Prostate gland (tissue), 2 donors: Measurements from ENCODE around the gene UCHL1. TPM values are rescaled to one million over a fixed set of nuclear protein-coding genes. Genes with fewer than 3 reads are reported as not detected.
A peak's percentile ranks its signal among the peaks of the same experiment; 100 is the strongest.
"Not testable (repeated sequence)": the region's sequence is repeated elsewhere in the genome, so short reads cannot be mapped to it uniquely, and the experiment has no call there.

Experiments
- DNase-seq: peaks from one replicate; pipeline ENCODE4 v3.0.0-alpha.2; 2019; ENCODE audit warnings: low spot score
- H3K27ac ChIP-seq, 2 donors: fragments of 200-600 bp; sonication (generic); 2 replicates each; pipeline ENCODE4 v1.5.1; 2017 to 2019
- H3K27me3 ChIP-seq: fragments of 200-600 bp; sonication (generic); replicated peaks from 2 replicates; pipeline ENCODE4 v1.5.1; 2019; ENCODE audit not compliant: insufficient read depth
- H3K36me3 ChIP-seq, 2 donors: fragments of 200-600 bp; sonication (generic); 1 replicate in 1 of 2; 2 replicates in 1 of 2; pipeline versions ENCODE4 v1.5.1 to v1.8.1; 2017 to 2019
- H3K4me1 ChIP-seq: fragments of 200-600 bp; sonication (generic); replicated peaks from 2 replicates; pipeline ENCODE4 v1.5.1; 2019
- H3K4me3 ChIP-seq, 2 donors: fragments of 200-600 bp; sonication (generic); 2 replicates each; pipeline ENCODE4 v1.5.1; 2017 to 2019
- H3K9me3 ChIP-seq: fragments of 200-600 bp; sonication (generic); 2 replicates; pipeline ENCODE4 v1.5.1; 2017
- POLR2A ChIP-seq: fragments of 450-650 bp; IDR thresholded peaks from one replicate; pipeline ENCODE4 v1.6.1; 2016; ENCODE audit warnings: antibody characterized with exemption, mild to moderate bottlenecking
- POLR2AphosphoS5 ChIP-seq: sonication (generic); formaldehyde crosslinking; IDR thresholded peaks from one replicate; pipeline ENCODE4 v1.6.1; 2017; ENCODE audit warnings: antibody characterized with exemption
- WGBS: methylation state at CpG from one replicate; pipeline ENCODE4 v1.1.5; 2018; 5-methylcytosine and 5-hydroxymethylcytosine counted together
- intact Hi-C: fragments of 100-400 bp; cut with DNase I; formaldehyde crosslinking; loops from one replicate; pipeline ENCODE4 v1.14.2; 2022
- small RNA-seq, 2 donors: library from RNA; depleted of rRNA; stranded (forward); fragments of <200 nt; gene quantifications; one replicate each; pipeline ENCODE3, GENCODE V24; 2016
- total RNA-seq, 2 donors: library from RNA; depleted of rRNA; stranded (reverse); fragments of >200 nt; gene quantifications; one replicate each; pipeline ENCODE4 v1.1.0, GENCODE V29; 2016
- TF ChIP-seq, protein P1 (sequence below), 4 experiments: fragments of 200-600 bp in 2 of 4; fragments of 450-650 bp in 2 of 4; sonication (generic) in 2 of 4; IDR thresholded peaks; 1 replicate in 3 of 4; 2 replicates in 1 of 4; pipeline ENCODE4 v1.5.1; 2016 to 2019; ENCODE audit warnings: antibody characterized with exemption in 4 of 4, mild to moderate bottlenecking in 2 of 4, moderate library complexity in 2 of 4

Gene UCHL1
- total RNA-seq, 2 donors from 2014 or later: 11.6 to 61.5 TPM

GRCh38 chr4:41307638-41308037 lies 50.9 kb downstream of the UCHL1 start:
- intact Hi-C loops: no loop called here
- WGBS: 74% methylated on average over 1 of the region's 1 CpG
- peak; percentile 7 for TF ChIP-seq POLR2AphosphoS5
- TF ChIP-seq, protein P1, sequence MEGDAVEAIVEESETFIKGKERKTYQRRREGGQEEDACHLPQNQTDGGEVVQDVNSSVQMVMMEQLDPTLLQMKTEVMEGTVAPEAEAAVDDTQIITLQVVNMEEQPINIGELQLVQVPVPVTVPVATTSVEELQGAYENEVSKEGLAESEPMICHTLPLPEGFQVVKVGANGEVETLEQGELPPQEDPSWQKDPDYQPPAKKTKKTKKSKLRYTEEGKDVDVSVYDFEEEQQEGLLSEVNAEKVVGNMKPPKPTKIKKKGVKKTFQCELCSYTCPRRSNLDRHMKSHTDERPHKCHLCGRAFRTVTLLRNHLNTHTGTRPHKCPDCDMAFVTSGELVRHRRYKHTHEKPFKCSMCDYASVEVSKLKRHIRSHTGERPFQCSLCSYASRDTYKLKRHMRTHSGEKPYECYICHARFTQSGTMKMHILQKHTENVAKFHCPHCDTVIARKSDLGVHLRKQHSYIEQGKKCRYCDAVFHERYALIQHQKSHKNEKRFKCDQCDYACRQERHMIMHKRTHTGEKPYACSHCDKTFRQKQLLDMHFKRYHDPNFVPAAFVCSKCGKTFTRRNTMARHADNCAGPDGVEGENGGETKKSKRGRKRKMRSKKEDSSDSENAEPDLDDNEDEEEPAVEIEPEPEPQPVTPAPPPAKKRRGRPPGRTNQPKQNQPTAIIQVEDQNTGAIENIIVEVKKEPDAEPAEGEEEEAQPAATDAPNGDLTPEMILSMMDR (IDR thresholded peaks at IDR 0.05): no peak

DNA sequence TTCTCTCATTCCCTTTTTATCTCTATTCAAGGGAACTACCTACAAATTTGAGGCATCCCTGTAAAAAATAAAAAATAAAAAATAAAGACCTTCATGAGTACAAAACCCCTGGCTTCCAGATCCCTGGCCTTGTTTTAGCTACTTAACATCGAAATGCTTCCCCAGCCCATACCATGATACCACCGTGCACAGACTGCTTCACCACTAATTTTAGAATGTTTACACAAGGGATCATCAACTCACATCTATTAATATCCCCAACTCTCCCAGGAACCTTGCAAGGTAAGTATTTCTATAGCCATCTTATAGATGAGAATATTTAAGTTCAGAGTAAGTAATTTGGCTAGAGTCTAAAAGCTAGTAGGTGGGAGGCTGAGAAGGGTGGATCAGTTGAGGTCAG lies 51.7 kb downstream of the UCHL1 start:
- no peak for DNase-seq
- 60% methylated on average over 2 of the region's 2 CpGs for WGBS

More at GRCh38 chr4:41307638-41308037, 50.9 kb downstream of the UCHL1 start:
- no peaks in the 10 kb centered on the region for H3K27me3 ChIP-seq
- no peaks in the 10 kb centered on the region for H3K4me1 ChIP-seq
- no peak for DNase-seq
- no peaks in the 10 kb centered on the region for H3K36me3 ChIP-seq
- H3K4me3 ChIP-seq: no peak overlapping the region
- H3K9me3 ChIP-seq: no peaks in the 10 kb centered on the region
- H3K27ac ChIP-seq: no peak overlapping the region

DNA sequence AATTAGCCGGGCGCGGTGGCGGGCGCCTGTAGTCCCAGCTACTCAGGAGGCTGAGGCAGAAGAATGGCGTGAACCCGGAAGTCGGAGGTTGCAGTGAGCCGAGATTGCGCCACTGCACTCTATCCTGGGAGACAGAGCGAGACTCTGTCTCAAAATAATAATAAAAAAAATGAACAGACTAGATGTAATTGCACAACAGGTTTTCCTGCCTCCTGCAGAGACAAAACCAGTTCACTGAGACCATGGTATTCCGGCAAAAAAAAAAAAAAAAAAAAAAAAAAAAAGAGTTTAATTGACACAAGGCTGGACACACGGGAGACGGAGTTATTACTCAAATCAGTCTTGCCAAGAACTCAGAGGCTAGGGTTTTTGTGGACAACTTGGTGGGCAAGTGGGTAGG lies 58.7 kb downstream of the UCHL1 start:
- 91% methylated on average over 14 of the region's 14 CpGs for WGBS
- H3K4me1 ChIP-seq, H3K9me3 ChIP-seq, H3K36me3 ChIP-seq, H3K27me3 ChIP-seq, DNase-seq, intact Hi-C loops, H3K4me3 ChIP-seq, H3K27ac ChIP-seq: not testable (repeated sequence)

More for the DNA sequence above, 51.7 kb downstream of the UCHL1 start:
- Histone ChIP-seq H3K4me3 (no peak overlapping the region), H3K9me3 (no peaks in the 10 kb centered on the region), H3K27me3 (no peaks in the 10 kb centered on the region), H3K27ac (no peak overlapping the region), H3K4me1 (no peaks in the 10 kb centered on the region), H3K36me3 (no peaks in the 10 kb centered on the region)
- TF ChIP-seq POLR2AphosphoS5 (no peak), POLR2A (no peak)
- TF ChIP-seq, protein P1 (IDR thresholded peaks at IDR 0.05): no peak
- intact Hi-C loops: no loop called here

DNA sequence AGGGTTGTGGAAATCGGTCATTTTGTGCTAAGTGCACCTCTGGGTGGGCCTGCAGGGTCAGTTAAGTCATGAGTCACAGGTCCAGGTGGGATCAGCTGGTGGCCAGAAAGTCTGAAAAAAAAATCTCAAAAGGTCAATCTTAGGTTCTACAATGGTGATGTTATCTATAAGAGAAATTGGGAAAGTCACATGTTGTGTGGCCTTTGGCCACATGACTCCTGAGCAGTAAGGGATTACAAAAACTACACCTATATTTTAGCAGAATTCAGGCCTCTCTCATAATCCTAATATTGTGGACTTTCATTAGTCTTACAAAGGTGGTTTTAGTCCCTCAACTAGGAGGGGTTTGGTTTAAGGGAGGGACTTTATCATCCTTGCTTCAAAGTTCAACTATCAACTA lies 59.1 kb downstream of the UCHL1 start:
- Histone ChIP-seq H3K27ac (no peak overlapping the region), H3K27me3 (no peaks in the 10 kb centered on the region), H3K36me3 (no peaks in the 10 kb centered on the region), H3K9me3 (no peaks in the 10 kb centered on the region), H3K4me3 (no peak overlapping the region), H3K4me1 (peaks cover 3% of the 10 kb centered on the region)
- intact Hi-C loops: no loop called here
- no peak for DNase-seq
- TF ChIP-seq POLR2A (no peak), POLR2AphosphoS5 (no peak)
- TF ChIP-seq, protein P1 (IDR thresholded peaks at IDR 0.05): no peak
- WGBS: 100% methylated on average over 1 of the region's 1 CpG

Small RNAs within 50 kb of the gene (small RNA-seq; reads per million reads assigned to genes)
- 0 reads per million in 2 donors for gene RF00019

Other genes starting within 250 kb of the UCHL1 start
- 10 to 100 TPM; 17.4 to 56.6 TPM for gene APBB2, start 42.4 kb upstream of the UCHL1 start, total RNA-seq